IMR-90 (cell line): ENCODE data around the gene TMPRSS11A. TPM values are rescaled to one million over a fixed set of nuclear protein-coding genes. Genes with fewer than 3 reads are reported as not detected.

ENCODE experiments used
- ATAC-seq: fragments of 200-7000 bp; cut with Tn5 transposase; 2 replicates; pipeline ENCODE4 v1.9.1; 2020; ENCODE audit warnings: low read depth, mild to moderate bottlenecking, moderate library complexity
- BruUV-seq: library from RNA; stranded (reverse); fragments of 400-500 nt; replicated peaks from 2 replicates; lab custom pipeline; 2021; lab: Mats Ljungman, UMichigan
- CTCF ChIA-PET: fragments of 300-600 bp; formaldehyde crosslinking; extraction: SDS; loops from one replicate; lab custom pipeline; 2021; ENCODE audit warnings: antibody characterized with exemption; lab: Yijun Ruan, JAX
- POLR2A ChIA-PET: fragments of 300-600 bp; sonication (Branson Sonifier 250); formaldehyde crosslinking; loops from one replicate; lab custom pipeline; 2022; ENCODE audit warnings: antibody characterized with exemption; ENCODE audit not compliant: unreplicated experiment; lab: Charles Lee
- DNase-seq: peaks from one replicate; pipeline ENCODE4 v3.0.0; 2013
- H2AFZ ChIP-seq: replicated peaks from 2 replicates; pipeline ENCODE3; 2013; ENCODE audit warnings: low read length, mild to moderate bottlenecking; ENCODE audit not compliant: poor library complexity
- H2AK5ac ChIP-seq: 2 replicates; pipeline ENCODE4 v1.6.1; 2013; ENCODE audit warnings: low read depth, low read length, inconsistent platforms
- H2AK9ac ChIP-seq: replicated peaks from 2 replicates; pipeline ENCODE3; 2013; ENCODE audit warnings: mild to moderate bottlenecking, low read depth, low read length, moderate library complexity; ENCODE audit not compliant: poor library complexity
- H2BK120ac ChIP-seq: 2 replicates; pipeline ENCODE4 v1.6.1; 2013; ENCODE audit warnings: low read depth, low read length, inconsistent platforms
- H2BK15ac ChIP-seq: 3 replicates; pipeline ENCODE4 v1.6.1; 2013; ENCODE audit warnings: low read depth, low read length, inconsistent platforms
- H2BK20ac ChIP-seq: 2 replicates; pipeline ENCODE4 v1.6.1; 2013; ENCODE audit warnings: low read depth, mild to moderate bottlenecking, inconsistent platforms, low read length, moderate library complexity
- H2BK5ac ChIP-seq: 2 replicates; pipeline ENCODE4 v1.6.1; 2013; ENCODE audit warnings: mild to moderate bottlenecking, low read depth, low read length, inconsistent platforms; ENCODE audit not compliant: poor library complexity, severe bottlenecking
- H3K14ac ChIP-seq: replicated peaks from 2 replicates; pipeline ENCODE4 v1.6.1; 2013; ENCODE audit warnings: low read depth, low read length, inconsistent platforms
- H3K18ac ChIP-seq: 2 replicates; pipeline ENCODE4 v1.6.1; 2013; ENCODE audit warnings: low read depth, low read length, control low read depth
- H3K23ac ChIP-seq: 2 replicates; pipeline ENCODE4 v1.6.1; 2013; ENCODE audit warnings: low read depth, low read length, inconsistent platforms
- H3K27ac ChIP-seq: 2 replicates; pipeline ENCODE4 v1.5.1; 2013; ENCODE audit warnings: mild to moderate bottlenecking, control low read depth, low read length; ENCODE audit not compliant: insufficient read depth
- H3K27me3 ChIP-seq: 2 replicates; pipeline ENCODE4 v1.6.1; 2013; ENCODE audit warnings: low read length; ENCODE audit not compliant: control insufficient read depth, insufficient read depth
- H3K36me3 ChIP-seq: 2 replicates; pipeline ENCODE4 v1.6.1; 2013; ENCODE audit warnings: low read length, mixed read lengths; ENCODE audit not compliant: control insufficient read depth, insufficient read depth
- H3K4ac ChIP-seq: 2 replicates; pipeline ENCODE4 v1.6.1; 2013; ENCODE audit warnings: low read depth, low read length, inconsistent platforms
- H3K4me1 ChIP-seq: 2 replicates; pipeline ENCODE4 v1.6.1; 2013; ENCODE audit warnings: low read length, mixed read lengths; ENCODE audit not compliant: control insufficient read depth, insufficient read depth
- H3K4me2 ChIP-seq: 2 replicates; pipeline ENCODE4 v1.6.1; 2013; ENCODE audit warnings: low read depth, mild to moderate bottlenecking, control low read depth, low read length, moderate library complexity
- H3K4me3 ChIP-seq: 2 replicates; pipeline ENCODE4 v1.5.1; 2013; ENCODE audit warnings: low read depth, mild to moderate bottlenecking, control low read depth, low read length, moderate library complexity; ENCODE audit not compliant: insufficient read depth
- H3K56ac ChIP-seq: 2 replicates; pipeline ENCODE4 v1.6.1; 2013; ENCODE audit warnings: low read length, inconsistent platforms; ENCODE audit not compliant: insufficient read depth; ENCODE audit errors: extremely low read depth
- H3K79me1 ChIP-seq, 2 experiments: 2 replicates each; pipeline ENCODE4 v1.6.1; 2013; ENCODE audit warnings: low read length in 2 of 2, inconsistent platforms in 1 of 2, low read depth in 1 of 2
- H3K9ac ChIP-seq: 2 replicates; pipeline ENCODE4 v1.6.1; 2013; ENCODE audit warnings: low read depth, low read length, control low read depth
- H3K9me1 ChIP-seq: 2 replicates; pipeline ENCODE4 v1.6.1; 2013; ENCODE audit warnings: low read length, inconsistent platforms; ENCODE audit not compliant: insufficient read depth
- H3K9me3 ChIP-seq: 2 replicates; pipeline ENCODE4 v1.6.1; 2013; ENCODE audit warnings: low read length; ENCODE audit not compliant: control insufficient read depth, insufficient read depth
- H4K20me1 ChIP-seq: 2 replicates; pipeline ENCODE4 v1.6.1; 2013; ENCODE audit warnings: low read length, inconsistent platforms; ENCODE audit not compliant: insufficient read depth
- H4K5ac ChIP-seq: 2 replicates; pipeline ENCODE4 v1.6.1; 2013; ENCODE audit warnings: mild to moderate bottlenecking, low read depth, low read length, control low read depth
- H4K8ac ChIP-seq, 2 experiments: 2 replicates each; pipeline ENCODE4 v1.6.1; 2013; ENCODE audit warnings: low read depth in 2 of 2, low read length in 2 of 2, control low read depth in 1 of 2, inconsistent platforms in 1 of 2
- H4K91ac ChIP-seq: 2 replicates; pipeline ENCODE4 v1.6.1; 2013; ENCODE audit warnings: low read depth, low read length, inconsistent platforms; ENCODE audit not compliant: insufficient read depth
- MAFK ChIP-seq: IDR thresholded peaks from 2 replicates; pipeline ENCODE4 v1.6.1; 2012; ENCODE audit warnings: low read depth, low read length, improper control_type of control experiment
- RFX5 ChIP-seq: IDR thresholded peaks from 2 replicates; pipeline ENCODE4 v1.8.0; 2012; ENCODE audit warnings: low read depth, mild to moderate bottlenecking, low read length, moderate library complexity
- dilution Hi-C: fragments of 300-500 bp; cut with HindIII; formaldehyde crosslinking; loops from one replicate; pipeline ENCODE4 v1.14.3; 2018; ENCODE audit warnings: low sequenced_read_pairs; ENCODE audit not compliant: unreplicated experiment
- in situ Hi-C: fragments of 300-500 bp; cut with MboI; formaldehyde crosslinking; loops from 3 replicates; pipeline ENCODE4 v1.14.3; 2019; ENCODE audit warnings: low sequenced_read_pairs, inconsistent platforms, mixed read lengths
- intact Hi-C: fragments of 100-400 bp; cut with micrococcal nuclease; formaldehyde crosslinking; loops from 2 replicates; pipeline ENCODE4 v1.10.0; 2022
- polyA plus RNA-seq, 3 experiments: library from polyadenylated mRNA; depleted of rRNA; stranded (reverse); fragments of >200 nt; gene quantifications; 2 replicates each; pipeline ENCODE4 v1.2.3, GENCODE V29; 2012; ENCODE audit warnings: low replicate concordance in 1 of 3
- total RNA-seq: library from RNA; depleted of rRNA; stranded (reverse); fragments of >200 nt; gene quantifications from 2 replicates; pipeline ENCODE4 v1.2.3, GENCODE V29; 2012

TMPRSS11A gene
- total and polyA plus RNA-seq, 2 of the 4 experiments (the other 2 are of a cell fraction) = not detected

GRCh38 chr4:68011684-68012083 is 48.4 kb upstream of the TMPRSS11A start:
- H2BK15ac ChIP-seq = no peak overlapping the region
- H3K56ac ChIP-seq = no peak overlapping the region
- H2BK5ac ChIP-seq = no peak overlapping the region
- ChIA-PET CTCF (interaction anchor here (0.6 kb wide), 1 partner anchor 207 kb away, joined by 6 read pairs; no protein-coding TSS in a partner anchor), POLR2A (no interaction called here)
- no peaks in the 10 kb centered on the region for H3K9me3 ChIP-seq
- H3K9ac ChIP-seq = no peak overlapping the region
- no peak overlapping the region for H2AFZ ChIP-seq
- no peak overlapping the region for H3K4ac ChIP-seq
- no peak overlapping the region for H3K23ac ChIP-seq
- H3K14ac ChIP-seq = no peak overlapping the region
- no peak overlapping the region for H4K8ac ChIP-seq
- ATAC-seq = no peak
- H3K4me3 ChIP-seq = no peak overlapping the region
- H2AK5ac ChIP-seq = no peak overlapping the region
- no peak overlapping the region for H2BK20ac ChIP-seq
- BruUV-seq = no TSS peak
- H3K4me1 ChIP-seq = no peaks in the 10 kb centered on the region
- H4K91ac ChIP-seq = no peak overlapping the region
- no peaks in the 10 kb centered on the region for H3K36me3 ChIP-seq
- H3K18ac ChIP-seq = no peak overlapping the region
- no peak overlapping the region for H3K27ac ChIP-seq
- no peaks in the 10 kb centered on the region for H3K79me1 ChIP-seq
- H2AK9ac ChIP-seq = no peak overlapping the region
- H3K9me1 ChIP-seq = no peaks in the 10 kb centered on the region
- no peak overlapping the region for H4K5ac ChIP-seq
- H3K4me2 ChIP-seq = no peak overlapping the region
- dilution Hi-C loops (no loop called here), intact Hi-C loops (no loop called here), in situ Hi-C loops (no loop called here)
- H3K27me3 ChIP-seq = no peaks in the 10 kb centered on the region
- no peak for DNase-seq
- TF ChIP-seq MAFK = no peak
- no peak for TF ChIP-seq RFX5
- no peaks in the 10 kb centered on the region for H4K20me1 ChIP-seq
- no peak overlapping the region for H2BK120ac ChIP-seq
